Stimulated activated CD8-positive, alpha-beta memory T cell treated with anti-CD3 and anti-CD28 coated beads, Interleukin-12 subunit alpha, Interleukin-12 subunit beta, amount 100 ng/mL, for 24 hours (primary cell): ENCODE data around the gene OSBPL3.

Experiments
- DNase-seq: peaks from one replicate; pipeline ENCODE4 v3.0.0-alpha.2; 2020; ENCODE audit errors: extremely low read depth

The OSBPL3 gene

DNA sequence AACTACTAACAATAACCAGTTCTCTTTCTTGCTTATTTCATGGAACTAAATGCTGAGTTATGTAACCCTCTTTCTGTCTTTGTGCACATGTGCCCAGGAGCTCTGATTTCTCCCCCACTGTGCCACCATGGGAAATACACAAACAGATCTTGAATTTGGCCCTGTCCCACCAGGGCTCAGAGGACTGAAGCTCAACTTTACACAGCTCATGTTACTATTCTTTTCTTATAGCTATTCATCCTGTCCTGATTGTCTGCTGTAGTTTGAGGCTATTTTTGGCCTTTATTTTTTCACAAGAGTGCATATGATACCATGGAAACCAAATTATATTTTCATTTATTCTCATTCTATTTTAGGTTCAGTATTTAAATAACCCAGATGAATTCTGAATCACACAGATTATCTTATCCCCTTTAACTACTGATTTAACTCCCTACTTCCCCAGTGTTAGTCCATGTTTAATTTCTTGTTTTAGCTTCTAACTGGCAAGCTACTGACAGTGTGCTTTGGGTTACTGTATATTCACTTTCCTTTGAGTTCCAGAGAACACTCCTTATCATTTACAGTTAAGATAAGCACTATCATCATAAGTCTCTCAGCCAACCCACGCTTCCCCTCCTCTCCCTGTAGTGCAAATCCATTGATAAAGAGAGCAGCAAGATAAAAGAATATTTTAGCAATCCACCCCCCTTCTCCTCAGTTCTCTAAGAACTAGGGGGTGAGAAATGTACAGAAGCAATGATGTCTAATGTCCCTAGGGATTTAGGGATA, 150.9 kb downstream of the OSBPL3 start:
- no peak for DNase-seq

DNA sequence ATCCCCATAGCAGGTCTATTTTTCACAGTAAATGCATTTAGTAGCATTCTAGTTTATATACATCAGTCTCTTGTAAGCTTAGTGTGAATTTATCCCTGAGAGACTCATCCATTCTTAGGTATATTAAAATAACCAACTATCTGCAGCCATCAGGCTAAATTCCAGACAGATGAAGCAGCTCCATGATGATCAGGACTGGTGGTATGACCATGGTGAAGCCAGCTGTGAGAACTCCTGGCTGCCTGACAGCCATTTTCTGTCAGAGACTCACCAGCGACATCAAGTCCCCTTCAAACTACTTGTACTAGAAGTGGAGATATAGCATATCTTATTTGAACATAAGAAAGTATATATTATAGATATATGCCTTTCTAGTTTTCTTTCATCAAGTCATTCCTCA, 152.4 kb downstream of the OSBPL3 start:
- DNase-seq: no peak

DNA sequence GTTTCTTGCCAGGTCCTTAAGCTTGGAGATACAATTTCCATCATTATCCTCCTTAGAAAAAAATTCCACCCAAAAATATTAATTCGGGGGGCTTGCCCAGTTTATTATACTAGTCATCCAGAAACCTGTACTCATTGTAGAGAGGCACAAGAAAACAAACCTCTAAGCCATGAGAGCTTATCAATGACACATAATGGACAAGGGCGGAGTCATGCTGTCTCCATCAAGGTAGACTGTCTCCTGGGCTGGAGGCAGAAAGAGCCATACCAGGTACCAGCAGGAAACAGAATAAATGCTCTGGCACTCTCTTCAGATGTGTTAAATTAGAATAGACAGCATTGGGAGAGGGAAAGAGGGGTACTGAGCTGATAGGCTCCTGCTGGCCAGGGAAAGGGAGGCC, 153.0 kb downstream of the OSBPL3 start:
- no peak for DNase-seq

DNA sequence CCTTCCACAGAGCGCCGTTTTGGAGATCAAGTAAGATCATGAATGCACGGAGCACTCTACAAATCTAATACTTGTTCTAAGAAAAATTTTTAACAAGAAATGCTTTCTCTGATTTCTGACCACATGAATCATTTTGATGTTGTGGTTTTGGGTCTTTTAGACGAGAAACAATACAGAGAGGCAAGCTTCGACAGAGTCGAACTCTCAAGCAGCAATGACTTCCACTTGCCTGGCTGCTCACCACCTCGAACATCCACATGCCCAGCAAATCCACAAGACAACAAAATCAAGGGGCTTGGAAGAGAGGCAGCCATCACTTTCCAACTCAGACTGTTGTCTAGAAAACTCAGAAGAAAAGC, 153.3 kb downstream of the OSBPL3 start:
- DNase-seq: no peak

DNA sequence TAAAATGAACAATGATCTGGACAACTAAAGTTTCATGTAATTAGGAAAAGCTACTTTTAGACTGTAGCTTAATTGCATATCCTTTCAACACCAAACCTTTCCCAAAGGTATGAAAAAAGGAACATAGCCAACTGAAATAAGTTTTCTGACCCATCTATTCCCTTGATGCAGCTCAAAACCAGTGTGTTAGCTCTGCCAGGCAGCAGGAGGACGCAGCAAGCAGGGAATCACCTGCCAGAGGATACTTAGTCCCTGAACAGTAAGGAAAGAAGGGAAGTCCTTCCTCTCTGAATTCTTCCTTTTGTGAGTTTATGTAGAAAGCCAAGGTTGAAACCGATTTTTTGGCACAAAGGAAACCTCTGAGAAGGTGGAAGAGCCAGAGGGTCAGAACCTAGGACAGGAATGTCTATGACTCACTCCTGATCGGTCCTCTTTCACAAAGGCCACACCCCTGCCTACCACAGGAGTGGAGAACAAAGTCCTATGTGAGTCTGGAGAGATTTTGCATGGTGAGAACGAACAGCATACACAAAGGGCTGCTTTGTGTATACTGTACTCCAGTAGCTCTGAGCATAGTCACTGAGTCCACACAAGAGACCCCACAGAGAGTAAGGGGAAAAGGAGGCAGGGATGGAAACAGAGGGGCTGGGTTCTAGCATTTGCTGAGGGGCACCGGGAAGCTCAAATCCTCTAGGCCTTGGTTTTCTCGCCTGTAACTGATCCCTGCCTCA, 153.9 kb downstream of the OSBPL3 start:
- DNase-seq: no peak

DNA sequence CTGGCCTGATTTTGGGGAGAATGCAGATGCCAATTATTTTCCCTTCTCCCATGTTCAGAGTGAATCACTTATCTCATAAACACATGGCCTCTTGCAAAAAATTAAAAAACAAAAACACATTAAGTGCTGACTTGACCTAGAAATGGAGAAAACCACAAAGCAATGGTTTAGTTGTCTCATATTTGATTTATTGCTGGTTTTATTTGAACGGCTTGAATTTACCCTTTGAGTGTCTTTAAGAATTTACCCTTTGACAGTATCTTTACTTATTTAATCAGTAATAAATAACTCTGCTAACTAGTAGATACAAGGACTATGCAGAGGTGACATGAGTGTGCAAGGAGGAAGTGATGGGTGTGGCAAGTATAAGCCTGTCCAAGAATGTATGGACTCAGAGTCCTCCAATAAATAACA, 154.6 kb downstream of the OSBPL3 start:
- no peak for DNase-seq

DNA sequence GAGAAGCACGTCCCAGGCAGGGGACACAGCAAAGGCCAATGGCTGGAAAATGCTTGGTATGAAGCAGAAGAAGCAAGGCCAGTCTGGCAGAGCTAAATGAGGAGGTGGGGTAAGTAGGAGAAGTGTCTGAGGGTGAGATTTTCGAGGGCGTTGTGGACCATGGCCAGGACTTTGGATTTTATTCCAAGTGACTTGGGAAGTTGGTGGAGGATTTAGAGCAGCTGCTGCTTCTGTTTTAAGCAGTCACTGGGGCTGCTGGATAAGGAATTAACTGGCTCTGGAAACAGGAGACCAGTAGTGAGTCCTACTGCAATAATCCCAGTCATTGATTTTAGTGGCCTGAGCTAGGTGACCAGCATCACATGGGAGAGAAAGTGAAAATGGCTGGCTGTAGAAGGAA, 155.1 kb downstream of the OSBPL3 start:
- DNase-seq: no peak

DNA sequence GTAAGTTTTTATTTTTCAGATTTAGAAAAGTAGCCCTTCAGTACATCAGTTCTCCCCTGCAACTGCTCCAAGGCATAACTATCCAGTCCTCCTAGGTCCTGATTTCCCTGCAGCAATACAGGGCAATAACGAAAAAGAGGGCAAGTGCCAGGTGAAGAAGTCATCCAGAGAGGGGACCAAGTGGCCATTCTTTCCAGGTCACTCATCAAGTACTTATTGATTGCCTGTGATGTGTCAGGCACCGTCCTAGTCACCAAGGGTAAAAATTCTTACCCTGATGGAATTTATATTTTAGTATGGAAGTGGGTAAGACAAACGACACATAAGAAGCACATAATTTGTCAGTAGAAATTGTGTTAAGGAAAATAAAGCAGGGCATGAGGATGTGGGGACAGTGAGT, 155.6 kb downstream of the OSBPL3 start:
- DNase-seq: no peak

DNA sequence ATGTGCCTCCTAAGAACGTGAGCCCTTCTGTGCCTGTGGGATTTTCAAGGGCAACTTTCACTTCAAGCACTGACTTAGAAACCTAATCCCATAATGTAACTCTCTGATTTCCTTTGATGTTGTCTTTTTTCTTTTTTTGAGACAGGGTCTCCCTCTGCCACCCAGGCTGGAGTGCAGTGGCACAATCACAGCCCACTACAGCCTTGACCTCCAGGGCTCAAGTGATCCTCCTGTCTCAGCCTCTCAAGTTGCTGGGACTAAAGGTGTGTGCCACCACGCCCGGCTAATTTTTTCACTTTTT, 158.3 kb downstream of the OSBPL3 start:
- no peak for DNase-seq

DNA sequence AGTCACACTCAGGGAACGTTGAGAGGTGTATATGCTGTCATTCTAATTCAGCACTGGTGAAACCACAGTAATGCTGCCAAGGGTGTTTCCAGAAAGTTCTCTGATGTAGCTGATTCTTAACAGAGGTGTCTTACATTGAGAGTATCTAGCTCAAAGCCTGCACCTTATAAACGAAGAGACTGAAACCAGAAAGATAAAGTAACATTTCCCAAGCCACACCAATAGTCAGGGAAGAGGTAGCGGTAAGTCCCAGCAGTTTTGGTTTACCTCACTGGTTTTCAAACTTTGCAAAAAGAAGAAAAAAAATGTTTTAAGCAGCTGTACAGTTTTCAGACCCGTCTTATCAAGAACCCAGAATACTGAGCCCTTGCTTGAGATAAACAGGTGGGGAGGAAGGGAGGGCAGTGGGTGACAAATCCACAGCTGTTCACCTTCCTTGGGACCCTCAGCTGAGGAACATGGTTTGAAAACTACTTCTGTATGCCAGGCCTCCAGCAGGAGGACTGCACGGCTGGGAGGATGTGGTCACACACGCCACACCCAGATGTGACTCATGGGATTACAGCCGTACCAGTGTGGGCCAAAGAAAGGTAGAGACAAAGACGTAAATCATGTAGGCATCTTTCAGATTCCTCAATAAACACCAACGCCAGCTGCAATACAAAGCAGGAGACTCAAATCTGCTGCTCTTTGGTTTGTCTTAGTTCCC, 158.8 kb downstream of the OSBPL3 start:
- DNase-seq: peak; percentile 55

DNA sequence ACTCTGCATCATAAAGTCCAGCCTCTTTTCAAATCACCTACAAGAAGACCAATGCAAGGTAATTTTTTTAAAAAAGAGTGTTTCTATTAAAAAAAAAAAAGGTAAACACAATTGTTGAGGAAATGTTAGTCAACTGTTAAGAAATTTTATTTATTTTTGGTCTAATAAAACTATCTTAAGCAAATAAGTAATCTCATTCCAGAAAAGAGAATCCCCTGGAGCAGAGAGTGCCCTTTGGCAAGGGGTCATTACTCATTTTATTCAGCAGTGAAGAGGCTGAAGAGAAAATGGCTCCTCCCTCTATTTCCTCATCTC, 159.3 kb downstream of the OSBPL3 start:
- no peak for DNase-seq

DNA sequence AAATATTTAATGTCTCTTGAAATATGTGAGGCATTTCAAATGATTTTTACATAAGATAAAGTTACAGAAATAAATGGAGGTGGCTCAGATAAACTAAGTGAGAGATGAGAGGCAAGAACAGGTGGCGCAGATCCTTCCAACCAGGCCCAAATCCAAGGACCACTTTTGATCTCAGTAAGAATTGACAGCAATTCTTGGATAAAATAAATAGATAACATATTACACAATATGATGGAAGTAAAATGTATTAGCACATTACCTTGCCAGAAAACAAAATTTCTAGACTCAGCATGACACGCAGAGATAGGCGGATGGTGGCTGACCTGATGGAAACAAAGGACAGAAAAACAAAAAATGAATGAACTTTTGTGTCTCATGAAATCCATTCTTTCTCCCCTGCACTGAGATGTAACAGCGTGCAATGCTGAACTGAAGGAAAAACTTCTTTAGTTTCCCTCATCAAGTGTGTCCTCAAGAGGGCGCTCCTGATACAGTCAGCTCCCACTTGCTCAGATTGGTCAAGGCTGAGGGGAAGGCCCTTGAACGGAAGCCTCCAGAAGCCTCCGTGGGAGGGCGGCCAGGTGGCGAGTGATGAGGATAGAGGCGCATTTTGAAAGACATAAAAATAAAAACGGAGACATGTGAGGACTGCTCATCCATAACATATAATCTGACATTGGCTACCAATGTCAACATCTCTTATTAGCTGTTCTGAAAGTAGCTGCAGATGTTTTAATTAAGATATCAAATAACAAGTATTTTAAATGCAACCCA, 159.9 kb downstream of the OSBPL3 start:
- DNase-seq: peak; percentile 39

DNA sequence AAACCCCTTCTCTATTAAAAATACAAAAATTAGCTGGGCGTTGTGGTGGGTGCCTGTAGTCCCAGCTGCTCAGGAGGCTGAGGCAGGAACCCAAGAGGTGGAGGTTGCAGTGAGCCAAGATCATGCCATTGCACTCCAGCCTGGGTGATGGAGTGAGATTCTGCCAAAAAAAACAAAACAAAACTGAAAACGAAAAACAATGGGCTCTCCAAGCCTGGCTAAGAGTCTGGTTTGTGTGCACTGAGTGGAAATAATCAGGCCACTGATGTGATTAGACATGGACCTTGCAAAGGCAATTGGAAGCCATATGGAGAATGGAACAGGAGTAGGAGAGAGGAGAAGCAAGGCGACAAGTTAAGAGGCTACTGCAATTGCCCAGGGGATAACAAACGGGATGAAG, 162.6 kb downstream of the OSBPL3 start:
- no peak for DNase-seq

DNA sequence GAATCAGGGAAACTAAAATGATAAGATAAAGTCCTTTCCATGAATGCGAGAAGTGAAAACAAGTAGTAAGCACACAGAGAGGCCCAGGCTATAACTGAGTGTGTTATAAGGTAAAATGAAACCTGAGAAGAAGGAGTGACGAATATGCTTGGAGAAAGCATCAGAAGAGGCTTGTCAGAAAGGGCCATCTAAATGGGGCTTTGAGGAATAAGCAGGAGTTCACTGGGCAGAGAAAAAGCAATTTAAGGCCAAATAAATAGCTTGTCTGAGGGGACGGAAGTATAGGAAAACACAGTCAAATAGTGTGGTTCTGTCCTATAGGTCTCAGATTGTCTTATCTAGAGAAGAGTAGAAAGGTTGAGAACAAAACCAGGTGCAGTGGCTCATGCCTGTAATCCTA, 163.1 kb downstream of the OSBPL3 start:
- no peak for DNase-seq

DNA sequence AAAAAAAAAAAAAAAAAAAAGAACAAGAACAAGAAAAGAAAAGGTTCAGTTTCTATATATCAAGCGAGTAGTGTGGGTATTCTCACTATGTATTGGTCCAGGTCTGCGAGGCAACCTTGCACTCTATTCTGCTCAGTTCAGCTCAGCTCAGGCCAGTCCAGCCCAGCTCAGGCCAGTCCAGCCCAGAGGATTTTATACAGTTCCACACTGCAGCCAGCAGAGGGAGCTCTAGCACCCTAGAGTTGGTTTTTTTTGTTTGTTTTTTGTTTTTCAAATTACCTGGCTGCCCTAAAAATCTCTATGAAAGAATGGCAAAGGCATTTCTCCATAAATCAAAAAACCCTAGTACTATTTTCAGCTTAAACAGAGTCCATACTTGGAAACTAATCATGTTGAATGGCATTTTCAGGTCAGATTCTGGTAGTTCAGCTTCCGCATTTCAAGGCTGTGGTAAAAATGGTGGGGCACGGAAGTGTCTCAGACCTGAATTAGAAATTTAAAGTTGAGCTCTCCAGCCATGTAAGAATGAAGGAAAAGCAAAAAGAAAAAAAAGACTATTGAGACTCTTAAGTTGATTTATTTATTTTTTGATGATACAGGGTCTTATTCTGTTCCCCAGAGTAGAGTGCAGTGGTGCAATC, 167.6 kb downstream of the OSBPL3 start:
- no peak for DNase-seq

DNA sequence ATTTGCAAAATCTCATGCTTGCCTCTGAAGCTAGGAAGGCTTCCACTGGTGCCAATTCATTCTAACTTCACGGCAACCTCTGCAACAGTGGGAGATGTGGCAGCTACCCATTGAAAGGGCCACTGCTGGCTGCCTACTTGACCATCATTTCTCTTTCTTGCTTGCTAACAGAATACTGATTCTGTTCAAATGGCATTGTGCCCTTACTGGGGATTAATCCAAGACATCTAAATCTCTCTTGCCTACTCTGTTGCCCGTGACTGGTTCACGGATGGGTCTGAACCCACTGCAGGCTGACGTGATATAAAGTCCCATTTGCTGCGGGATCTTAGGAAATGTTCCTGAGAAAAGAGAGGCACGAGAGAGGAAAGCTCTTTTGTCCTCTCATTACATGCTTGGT, 171.5 kb downstream of the OSBPL3 start:
- DNase-seq: no peak

DNA sequence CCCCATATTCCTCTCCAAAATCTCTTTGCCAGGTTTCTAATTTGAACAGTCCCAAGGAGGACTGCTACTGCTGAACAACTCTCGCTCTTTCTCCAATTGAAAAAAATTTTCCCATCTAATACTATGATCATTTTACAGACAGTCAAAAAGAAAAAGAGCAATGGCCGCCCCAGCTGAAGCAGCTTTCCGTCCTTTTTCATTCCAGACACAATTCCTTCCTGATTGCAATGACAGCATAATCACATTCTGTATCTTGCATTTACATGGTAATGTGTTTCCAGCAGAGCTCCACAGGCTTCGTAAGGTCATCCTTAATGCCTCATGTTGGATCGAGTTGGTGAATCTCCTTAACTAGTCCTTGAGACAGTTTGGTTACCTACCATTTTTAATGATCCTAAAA, 177.7 kb downstream of the OSBPL3 start:
- DNase-seq: no peak

DNA sequence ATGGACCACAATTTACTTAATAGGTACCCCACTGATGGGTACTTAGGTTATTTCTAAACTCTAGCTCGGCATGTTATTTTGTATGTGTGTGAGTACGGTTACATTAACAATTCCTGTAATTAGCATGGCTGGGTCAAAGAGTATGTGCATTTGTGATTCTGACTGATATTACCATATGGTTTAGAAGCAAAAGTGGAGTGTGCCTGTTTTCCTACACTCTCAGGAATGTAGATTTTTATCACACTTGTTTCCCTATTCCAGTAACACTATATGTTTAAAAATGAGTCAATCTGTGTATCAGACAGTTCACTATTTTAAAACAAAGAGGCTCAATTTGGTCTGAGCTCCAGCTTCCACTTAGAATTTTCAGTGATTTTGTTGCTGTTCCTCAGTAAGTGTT, 178.1 kb downstream of the OSBPL3 start:
- no peak for DNase-seq

DNA sequence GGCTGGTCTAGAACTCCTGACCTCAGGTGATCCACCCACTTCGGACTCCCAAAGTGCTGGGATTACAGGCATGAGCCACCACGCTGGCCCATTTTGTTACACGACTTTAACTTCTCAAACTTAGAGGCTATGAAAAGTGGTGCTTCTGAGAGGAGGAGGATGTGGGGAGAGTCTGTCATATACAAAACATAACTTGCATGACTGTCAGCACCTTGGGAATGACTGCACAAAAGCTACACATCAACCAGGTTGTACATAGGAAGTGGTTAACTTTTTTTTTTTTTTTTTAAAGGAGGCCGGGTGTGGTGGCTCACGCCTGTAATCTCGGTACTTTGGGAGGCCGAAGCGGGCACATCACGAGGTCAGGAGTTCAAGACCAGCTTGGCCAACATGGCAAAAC, 179.3 kb downstream of the OSBPL3 start:
- no peak for DNase-seq

DNA sequence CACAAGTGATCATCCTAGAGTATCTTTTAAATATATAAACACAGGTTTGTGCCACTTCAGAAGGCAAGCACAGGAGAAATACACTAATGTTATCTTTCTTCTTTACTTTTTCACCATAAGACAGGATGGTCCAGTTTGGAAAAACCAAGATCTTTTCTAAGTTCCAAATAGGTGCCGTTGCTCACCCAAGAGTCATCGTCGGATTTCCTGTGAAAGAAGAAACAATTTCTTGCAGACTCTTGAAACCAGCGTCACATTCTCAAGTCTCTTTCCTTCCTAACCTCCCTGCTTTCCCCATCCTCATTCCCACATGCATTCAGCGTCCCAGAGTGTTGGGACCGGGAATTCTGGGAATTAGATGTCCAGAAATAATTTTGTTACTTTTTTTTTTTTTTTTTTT, 179.9 kb downstream of the OSBPL3 start:
- no peak for DNase-seq

DNA sequence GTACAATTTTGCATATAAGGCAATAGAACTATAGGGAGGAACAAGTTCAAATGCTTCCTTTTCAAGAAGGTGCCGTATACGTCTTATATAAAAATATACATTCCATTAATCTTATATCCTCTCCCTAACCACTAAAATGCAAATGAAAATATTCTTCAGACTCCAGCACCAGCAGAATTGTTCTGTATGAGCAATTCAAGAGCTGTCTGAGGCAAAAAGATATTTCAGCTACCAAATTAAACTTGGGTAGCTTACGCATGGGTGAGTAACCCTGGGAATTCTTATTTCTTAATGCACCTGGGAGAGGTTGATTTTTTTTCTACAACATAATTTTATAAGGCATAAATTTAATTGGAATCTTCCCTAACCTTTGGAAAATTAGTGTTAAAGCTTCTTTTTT, 180.5 kb downstream of the OSBPL3 start:
- DNase-seq: no peak

DNA sequence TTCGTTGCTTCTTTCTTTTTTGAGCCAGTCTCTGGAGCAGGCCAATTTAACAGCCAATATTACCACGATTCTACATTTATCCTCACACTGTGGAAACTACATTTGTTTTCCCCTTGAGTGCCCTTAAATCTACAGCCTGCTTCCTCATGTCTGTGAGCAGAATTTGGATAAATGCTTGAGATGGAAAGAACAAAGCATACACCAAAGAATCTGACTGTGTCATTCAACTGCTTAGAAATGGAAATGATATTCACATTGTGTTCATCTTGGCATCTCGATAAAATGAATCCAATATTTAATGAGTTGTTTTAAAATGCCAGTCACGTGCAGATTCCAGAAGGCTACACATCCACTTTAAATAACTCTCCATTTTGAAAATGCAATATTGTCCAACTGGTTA, 181.7 kb downstream of the OSBPL3 start:
- no peak for DNase-seq
